GM12892 (cell line): ENCODE measurements around the gene DHX34.

Experiments
- POLR2A ChIP-seq: IDR thresholded peaks from 2 replicates; pipeline ENCODE4 v1.6.1; 2011; ENCODE audit warnings: low read depth, low read length, control low read depth
- POLR2AphosphoS5 ChIP-seq: IDR thresholded peaks from 2 replicates; pipeline ENCODE4 v1.6.1; 2011; ENCODE audit warnings: low read depth, low read length, control low read depth

GRCh38 chr19:47373246-47374240, 24.4 kb downstream of the DHX34 start:
- TF ChIP-seq POLR2A (no peak), POLR2AphosphoS5 (no peak)
